ENCODE results near the gene RCAN2. TPM values are rescaled to one million over a fixed set of nuclear protein-coding genes. Genes with fewer than 3 reads are reported as not detected.

The RCAN2 gene
- total RNA-seq, 1 experiment from 2014 or later = 3.7 TPM

DNA sequence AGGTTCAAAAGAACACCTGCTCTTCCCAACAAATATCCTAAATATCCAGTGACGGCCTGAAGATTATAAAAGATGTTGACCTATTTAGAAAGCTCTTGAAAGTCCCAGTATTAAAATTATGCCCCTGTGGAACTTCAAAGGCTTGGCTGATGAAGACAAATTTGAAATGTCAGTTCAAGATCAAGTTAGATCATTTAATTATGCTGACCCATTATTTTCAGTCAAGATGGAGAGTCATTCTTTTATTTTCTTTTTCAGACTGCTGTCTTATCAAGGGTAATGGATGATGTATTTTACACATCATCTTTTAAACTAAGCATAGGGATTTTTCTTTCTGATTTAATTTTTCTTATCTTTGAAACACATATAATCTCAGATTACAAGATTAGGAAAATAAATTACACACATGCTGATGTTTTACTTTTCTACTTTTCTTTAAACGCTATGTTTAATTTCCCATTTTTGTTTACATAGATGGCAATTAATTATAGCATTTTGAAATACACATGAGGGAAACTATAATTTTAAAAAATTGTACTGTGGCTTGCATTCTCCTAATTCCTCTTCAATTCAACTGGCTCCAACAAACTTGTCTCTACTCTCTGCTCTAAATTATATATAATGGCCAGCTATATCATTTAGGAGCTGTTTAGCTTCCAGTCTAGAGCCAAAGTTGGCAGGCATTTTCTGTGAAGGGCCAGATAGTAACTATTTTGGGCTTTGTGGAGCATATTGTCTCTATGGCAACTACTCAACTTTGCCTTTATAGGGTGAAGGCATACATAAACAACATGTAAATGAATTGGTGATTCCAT, 123.7 kb downstream of the RCAN2 start:
- Mint-ChIP-seq H3K27ac (ENCODE audit: unreplicated experiment) (no peak overlapping the region), H3K36me3 (ENCODE audit: insufficient read depth, unreplicated experiment) (no peaks in the 10 kb centered on the region), H3K27me3 (ENCODE audit: unreplicated experiment) (no peaks in the 10 kb centered on the region), H3K4me3 (ENCODE audit: low read depth, unreplicated experiment) (no peak overlapping the region), H3K9me3 (ENCODE audit: low read depth, unreplicated experiment) (no peaks in the 10 kb centered on the region), H3K4me1 (ENCODE audit: low read depth, unreplicated experiment) (peaks cover 16% of the 10 kb centered on the region)
- BruUV-seq (replicated peaks) = no TSS peak
- CTCF ChIA-PET = no interaction called here
- DNase-seq = no peak
- intact Hi-C loops (cut with micrococcal nuclease; ENCODE audit: unreplicated experiment) = no loop called here
- TF ChIP-seq, protein P1, sequence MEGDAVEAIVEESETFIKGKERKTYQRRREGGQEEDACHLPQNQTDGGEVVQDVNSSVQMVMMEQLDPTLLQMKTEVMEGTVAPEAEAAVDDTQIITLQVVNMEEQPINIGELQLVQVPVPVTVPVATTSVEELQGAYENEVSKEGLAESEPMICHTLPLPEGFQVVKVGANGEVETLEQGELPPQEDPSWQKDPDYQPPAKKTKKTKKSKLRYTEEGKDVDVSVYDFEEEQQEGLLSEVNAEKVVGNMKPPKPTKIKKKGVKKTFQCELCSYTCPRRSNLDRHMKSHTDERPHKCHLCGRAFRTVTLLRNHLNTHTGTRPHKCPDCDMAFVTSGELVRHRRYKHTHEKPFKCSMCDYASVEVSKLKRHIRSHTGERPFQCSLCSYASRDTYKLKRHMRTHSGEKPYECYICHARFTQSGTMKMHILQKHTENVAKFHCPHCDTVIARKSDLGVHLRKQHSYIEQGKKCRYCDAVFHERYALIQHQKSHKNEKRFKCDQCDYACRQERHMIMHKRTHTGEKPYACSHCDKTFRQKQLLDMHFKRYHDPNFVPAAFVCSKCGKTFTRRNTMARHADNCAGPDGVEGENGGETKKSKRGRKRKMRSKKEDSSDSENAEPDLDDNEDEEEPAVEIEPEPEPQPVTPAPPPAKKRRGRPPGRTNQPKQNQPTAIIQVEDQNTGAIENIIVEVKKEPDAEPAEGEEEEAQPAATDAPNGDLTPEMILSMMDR (IDR thresholded peaks at IDR 0.05; ENCODE audit: unreplicated experiment) = no peak

DNA sequence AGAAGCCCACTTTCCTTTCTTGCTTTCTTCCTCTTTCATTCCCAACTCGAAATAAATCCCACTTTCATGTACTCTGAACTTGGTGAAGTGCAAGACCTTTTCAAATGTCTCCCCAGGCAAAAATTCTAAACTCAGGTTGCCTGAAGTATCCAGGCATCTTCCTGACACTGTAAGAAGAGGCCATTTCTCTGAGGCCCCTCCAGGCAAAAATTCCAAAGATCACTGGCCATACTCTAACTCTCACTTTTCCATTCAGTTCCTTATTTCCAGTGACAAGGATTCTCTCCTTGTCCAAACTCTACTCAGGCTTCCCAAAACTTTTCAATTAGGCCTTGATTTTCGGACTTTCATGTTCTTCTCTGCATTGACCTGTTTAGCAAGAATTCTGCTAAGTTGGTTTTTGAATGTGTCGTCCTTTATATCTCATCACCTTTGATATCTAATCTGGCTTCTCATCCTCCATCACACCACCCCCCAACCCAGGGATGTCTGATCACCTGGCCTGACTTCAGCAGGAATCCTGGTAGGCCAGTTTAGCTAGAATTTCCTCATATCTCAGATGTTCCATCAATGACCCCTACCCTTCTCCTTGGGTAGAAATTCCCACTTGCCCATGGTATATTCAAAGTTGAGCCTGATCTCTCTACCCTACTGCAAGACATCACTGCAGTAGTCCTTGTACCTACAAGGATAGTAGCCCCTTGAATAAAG, 124.9 kb downstream of the RCAN2 start:
- Mint-ChIP-seq H3K4me1 (ENCODE audit: low read depth, unreplicated experiment) (peaks cover 16% of the 10 kb centered on the region), H3K27ac (ENCODE audit: unreplicated experiment) (no peak overlapping the region), H3K9me3 (ENCODE audit: low read depth, unreplicated experiment) (no peaks in the 10 kb centered on the region), H3K36me3 (ENCODE audit: insufficient read depth, unreplicated experiment) (no peaks in the 10 kb centered on the region), H3K27me3 (ENCODE audit: unreplicated experiment) (no peaks in the 10 kb centered on the region), H3K4me3 (ENCODE audit: low read depth, unreplicated experiment) (no peak overlapping the region)
- CTCF ChIA-PET = no interaction called here
- TF ChIP-seq, protein P1 (IDR thresholded peaks at IDR 0.05; ENCODE audit: unreplicated experiment) = no peak
- no TSS peak for BruUV-seq (replicated peaks)
- intact Hi-C loops (cut with micrococcal nuclease; ENCODE audit: unreplicated experiment) = no loop called here
- DNase-seq = no peak

DNA sequence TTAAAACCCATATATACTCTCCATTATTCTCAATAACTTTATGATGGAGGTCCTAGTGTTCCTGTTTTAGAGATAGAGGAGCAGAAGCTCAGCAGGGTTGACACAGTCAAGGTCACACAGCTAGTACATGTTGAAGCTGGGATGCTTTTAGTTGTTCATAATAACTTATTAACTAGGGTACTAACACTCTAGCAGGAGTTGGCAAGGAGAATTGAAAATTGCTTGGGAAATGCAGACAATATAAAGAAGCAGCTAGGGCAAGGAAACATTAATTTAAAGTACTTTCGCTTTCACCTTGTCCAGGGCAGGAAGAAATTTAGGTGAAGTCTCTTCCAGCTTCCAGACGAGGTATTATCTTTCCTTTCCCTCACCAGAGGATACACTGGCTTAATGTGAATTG, 133.7 kb downstream of the RCAN2 start:
- Mint-ChIP-seq H3K4me1 (ENCODE audit: low read depth, unreplicated experiment) (no peaks in the 10 kb centered on the region), H3K27me3 (ENCODE audit: unreplicated experiment) (no peaks in the 10 kb centered on the region), H3K27ac (ENCODE audit: unreplicated experiment) (no peak overlapping the region), H3K36me3 (ENCODE audit: insufficient read depth, unreplicated experiment) (no peaks in the 10 kb centered on the region), H3K4me3 (ENCODE audit: low read depth, unreplicated experiment) (no peak overlapping the region), H3K9me3 (ENCODE audit: low read depth, unreplicated experiment) (no peaks in the 10 kb centered on the region)
- TF ChIP-seq, protein P1 (IDR thresholded peaks at IDR 0.05; ENCODE audit: unreplicated experiment) = no peak
- CTCF ChIA-PET = no interaction called here
- intact Hi-C loops (cut with micrococcal nuclease; ENCODE audit: unreplicated experiment) = no loop called here
- no peak for DNase-seq
- no TSS peak for BruUV-seq (replicated peaks)

DNA sequence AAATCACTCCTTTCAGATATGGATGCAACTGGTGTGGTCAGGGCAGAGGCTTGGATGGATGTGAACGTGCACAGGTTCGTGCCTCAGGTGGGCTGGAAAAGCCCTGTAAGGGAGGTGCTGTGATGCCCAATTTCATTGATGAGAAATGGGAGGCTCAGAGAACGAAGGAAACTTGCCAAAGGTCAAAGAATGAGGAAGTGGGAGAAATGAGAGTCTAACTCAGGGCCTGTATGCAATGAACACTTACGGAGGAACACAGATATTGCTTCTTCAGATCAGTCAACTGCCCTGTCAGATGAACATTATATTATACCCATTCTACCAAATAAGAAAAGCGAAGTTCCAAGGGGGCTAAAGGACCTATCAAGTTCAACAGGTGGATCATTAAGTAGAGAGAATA, 134.7 kb downstream of the RCAN2 start:
- CTCF ChIA-PET = no interaction called here
- Mint-ChIP-seq H3K9me3 (ENCODE audit: low read depth, unreplicated experiment) (no peaks in the 10 kb centered on the region), H3K27me3 (ENCODE audit: unreplicated experiment) (no peaks in the 10 kb centered on the region), H3K36me3 (ENCODE audit: insufficient read depth, unreplicated experiment) (no peaks in the 10 kb centered on the region), H3K4me3 (ENCODE audit: low read depth, unreplicated experiment) (no peak overlapping the region), H3K4me1 (ENCODE audit: low read depth, unreplicated experiment) (no peaks in the 10 kb centered on the region), H3K27ac (ENCODE audit: unreplicated experiment) (no peak overlapping the region)
- intact Hi-C loops (cut with micrococcal nuclease; ENCODE audit: unreplicated experiment) = no loop called here
- no peak for DNase-seq
- no TSS peak for BruUV-seq (replicated peaks)
- TF ChIP-seq, protein P1 (IDR thresholded peaks at IDR 0.05; ENCODE audit: unreplicated experiment) = no peak

Data from Calu3 (cell line).